ENCODE measurements around the gene MCF2L2.
A peak's percentile ranks its signal among the peaks of the same experiment; 100 is the strongest.
"Not testable (repeated sequence)": the region's sequence is repeated elsewhere in the genome, so short reads cannot be mapped to it uniquely, and the experiment has no call there.

MCF2L2 gene

GRCh38 chr3:183443395-183444385 is 15.3 kb upstream of the MCF2L2 start:
- no peak for DNase-seq (ENCODE audit: extremely low read depth in 1 of 2, low read depth in 1 of 2)

- DNase-seq (ENCODE audit: extremely low read depth in 1 of 2, low read depth in 1 of 2), result no peak
Measured at GRCh38 chr3:183442994-183443393, 14.6 kb upstream of the MCF2L2 start.

GRCh38 chr3:183440521-183440920 is 12.1 kb upstream of the MCF2L2 start:
- not testable (repeated sequence) for DNase-seq (ENCODE audit: extremely low read depth in 1 of 2, low read depth in 1 of 2)

DNA sequence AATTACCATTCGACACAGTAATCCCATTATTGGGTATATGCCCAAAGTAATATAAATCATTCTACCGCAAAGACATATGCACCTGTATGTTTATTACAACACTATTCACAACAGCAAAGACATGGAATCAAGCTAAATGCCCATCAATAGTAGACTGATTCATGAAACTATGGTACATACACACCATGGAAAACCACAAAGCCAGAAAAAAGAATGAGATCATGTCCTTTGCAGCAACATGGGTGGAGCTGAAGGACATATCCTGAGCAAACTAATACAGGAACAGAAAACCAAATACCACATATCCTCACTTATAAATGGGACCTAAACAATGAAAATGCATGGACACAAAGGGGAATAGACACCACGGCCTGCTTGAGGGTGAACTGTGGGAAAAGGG is 11.1 kb upstream of the MCF2L2 start:
- DNase-seq (ENCODE audit: extremely low read depth in 1 of 2, low read depth in 1 of 2), result no peak

- DNase-seq (ENCODE audit: extremely low read depth in 1 of 2, low read depth in 1 of 2), result no peak
Measured at GRCh38 chr3:183438735-183439134, 10.3 kb upstream of the MCF2L2 start.

DNA sequence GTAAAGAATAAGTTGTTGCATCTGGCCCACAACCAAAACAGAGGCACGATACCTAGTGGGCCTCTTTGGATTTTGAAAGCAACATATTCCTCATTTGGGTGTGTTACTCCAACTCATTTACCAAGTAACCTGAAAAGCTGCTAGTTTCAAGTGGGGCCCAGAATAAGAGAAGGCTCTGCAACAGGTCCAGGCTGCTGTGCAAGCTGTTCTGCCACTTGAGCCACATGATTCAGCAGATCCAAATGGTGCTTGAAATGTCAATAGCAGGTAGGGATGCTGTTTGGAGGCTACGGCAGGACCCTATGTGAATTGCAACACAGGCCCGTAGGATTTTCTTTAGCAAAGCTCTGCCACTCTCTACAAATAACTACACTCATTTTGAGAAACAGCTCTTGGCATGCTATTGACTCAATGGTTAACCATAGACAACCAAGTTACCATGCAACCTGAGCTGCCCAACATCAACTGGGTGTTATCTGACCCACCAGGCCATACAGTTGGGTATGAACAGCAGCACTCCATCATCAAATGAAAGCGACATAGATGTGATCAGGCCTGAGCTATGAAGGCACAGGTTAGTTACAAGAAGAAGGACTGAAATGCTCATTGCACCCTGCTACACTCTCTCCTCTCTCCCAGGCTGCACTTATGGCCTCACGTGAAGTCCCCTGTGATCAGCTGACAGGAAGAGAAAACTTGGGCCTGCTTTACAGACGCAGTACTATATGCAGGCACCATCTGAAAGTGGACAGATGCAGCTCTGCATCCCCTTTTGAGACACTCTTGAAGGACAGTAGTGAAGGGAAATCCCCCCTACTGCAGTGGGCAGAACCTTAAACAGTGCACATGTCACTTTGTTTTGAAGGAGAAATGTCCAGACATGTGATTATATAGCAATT is 9.5 kb upstream of the MCF2L2 start:
- no peak for DNase-seq (ENCODE audit: extremely low read depth in 1 of 2, low read depth in 1 of 2)

DNA sequence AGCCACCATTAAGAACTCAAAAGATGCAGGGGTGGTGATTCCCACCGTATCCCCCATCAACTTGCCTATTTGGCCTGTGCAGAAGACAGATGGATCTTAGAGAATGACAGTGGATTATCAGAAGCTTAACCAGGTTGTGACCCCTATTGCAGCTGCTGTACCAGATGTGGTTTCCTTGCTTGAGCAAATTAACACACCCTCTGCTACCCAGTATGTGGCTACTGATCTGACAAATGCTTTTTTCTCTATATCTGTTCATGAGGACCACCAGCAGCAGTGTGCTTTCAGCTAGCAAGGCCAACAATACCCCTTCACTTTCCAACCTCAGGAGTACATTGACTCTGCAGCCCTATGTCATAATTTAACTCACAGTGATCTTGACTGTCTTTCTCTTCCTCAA is 8.6 kb upstream of the MCF2L2 start:
- no peak for DNase-seq (ENCODE audit: extremely low read depth in 1 of 2, low read depth in 1 of 2)

DNA sequence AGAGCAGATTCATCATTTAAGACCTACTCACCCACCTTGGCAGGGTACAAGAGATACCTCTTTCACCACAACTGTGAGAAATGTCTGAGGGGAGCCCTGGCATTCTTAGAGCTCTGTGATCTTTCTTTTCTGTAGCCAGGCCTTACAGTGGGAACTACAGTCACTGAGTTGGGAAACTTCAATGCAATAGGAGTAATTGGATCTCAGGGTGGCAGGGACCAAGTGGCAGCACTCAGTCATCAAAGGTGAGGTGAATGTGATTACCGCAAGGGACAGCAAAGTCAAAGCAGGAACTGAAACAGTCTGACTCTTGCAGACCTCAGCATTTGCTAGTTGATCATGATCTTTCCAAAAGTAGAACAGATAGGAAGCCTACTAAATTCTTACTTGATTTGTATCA is 7.2 kb upstream of the MCF2L2 start:
- DNase-seq (ENCODE audit: extremely low read depth in 1 of 2, low read depth in 1 of 2), result no peak

DNA sequence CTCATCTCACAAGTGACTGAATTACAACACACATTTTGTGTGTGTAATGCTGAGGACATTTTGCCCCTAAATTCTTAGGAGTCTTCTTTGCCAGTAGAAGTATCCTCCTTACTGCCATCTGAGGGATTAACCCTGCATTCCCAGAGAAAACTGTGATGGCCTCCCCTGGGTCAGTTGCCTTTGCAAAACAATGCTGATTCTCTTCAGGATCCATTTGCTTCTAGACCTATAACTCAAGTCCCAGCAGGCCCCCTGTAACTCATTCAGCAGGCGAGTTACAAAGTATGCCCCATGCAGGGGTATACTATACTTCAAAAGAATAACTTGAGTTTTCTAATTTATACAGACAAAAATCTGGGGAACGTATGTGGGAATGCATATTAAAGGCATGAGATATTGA is 6.6 kb upstream of the MCF2L2 start:
- DNase-seq (ENCODE audit: extremely low read depth in 1 of 2, low read depth in 1 of 2), result no peak

DNA sequence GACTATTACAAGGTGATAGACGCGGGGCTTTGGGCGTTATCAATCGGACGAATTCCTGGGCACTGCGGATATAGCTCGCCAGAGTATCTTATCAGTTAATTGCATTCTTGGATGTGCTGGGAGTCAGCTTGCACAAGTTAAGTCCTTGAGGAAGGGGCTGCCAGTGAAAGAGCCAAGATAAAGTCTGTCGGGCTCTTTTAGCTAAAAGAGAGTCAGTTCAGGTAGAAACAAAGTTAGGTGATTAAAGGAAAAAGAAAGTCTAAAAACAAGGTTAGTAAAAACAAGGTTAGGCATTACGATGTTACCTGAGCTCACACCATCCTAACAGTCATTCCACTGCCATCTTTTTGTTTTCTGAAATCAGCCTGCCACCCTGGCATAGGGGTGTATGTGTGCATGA is 6.1 kb upstream of the MCF2L2 start:
- no peak for DNase-seq (ENCODE audit: extremely low read depth in 1 of 2, low read depth in 1 of 2)

DNA sequence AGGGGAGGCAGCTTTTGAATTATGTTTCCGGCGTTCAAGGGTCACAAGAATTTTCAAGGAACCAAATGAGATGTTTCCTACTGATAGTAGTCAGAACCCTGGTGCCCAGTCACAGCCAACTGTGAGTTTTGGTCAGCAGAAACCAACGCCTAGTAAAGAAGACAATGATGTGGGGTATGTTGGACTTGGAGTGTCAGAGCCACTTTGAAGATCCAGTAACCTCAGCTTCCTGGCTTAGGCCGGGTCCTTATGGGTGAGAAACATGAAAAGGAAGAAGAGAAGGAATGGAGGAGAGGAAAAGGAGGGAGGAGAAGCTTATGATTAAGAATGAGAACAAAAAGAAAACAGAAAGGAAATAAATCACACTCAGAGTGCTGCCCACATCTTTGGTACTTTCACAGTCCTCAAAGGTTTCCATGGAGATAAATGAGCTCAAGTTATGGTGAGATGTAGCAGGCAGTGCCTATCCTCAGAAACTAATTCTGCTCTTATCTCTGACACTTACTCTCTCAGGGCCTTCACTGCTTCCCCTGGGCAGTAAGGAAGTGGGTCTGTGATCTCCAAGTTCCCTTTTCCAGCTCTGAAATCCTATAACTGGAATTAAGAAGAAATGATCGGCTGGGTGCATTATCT is 2.0 kb upstream of the MCF2L2 start:
- no peak for DNase-seq (ENCODE audit: extremely low read depth in 1 of 2, low read depth in 1 of 2)

GRCh38 chr3:183427876-183428446 is 458 bp downstream of the MCF2L2 start:
- DNase-seq (ENCODE audit: extremely low read depth in 1 of 2, low read depth in 1 of 2), result peak in 1 of 2 donors; percentile 8

DNA sequence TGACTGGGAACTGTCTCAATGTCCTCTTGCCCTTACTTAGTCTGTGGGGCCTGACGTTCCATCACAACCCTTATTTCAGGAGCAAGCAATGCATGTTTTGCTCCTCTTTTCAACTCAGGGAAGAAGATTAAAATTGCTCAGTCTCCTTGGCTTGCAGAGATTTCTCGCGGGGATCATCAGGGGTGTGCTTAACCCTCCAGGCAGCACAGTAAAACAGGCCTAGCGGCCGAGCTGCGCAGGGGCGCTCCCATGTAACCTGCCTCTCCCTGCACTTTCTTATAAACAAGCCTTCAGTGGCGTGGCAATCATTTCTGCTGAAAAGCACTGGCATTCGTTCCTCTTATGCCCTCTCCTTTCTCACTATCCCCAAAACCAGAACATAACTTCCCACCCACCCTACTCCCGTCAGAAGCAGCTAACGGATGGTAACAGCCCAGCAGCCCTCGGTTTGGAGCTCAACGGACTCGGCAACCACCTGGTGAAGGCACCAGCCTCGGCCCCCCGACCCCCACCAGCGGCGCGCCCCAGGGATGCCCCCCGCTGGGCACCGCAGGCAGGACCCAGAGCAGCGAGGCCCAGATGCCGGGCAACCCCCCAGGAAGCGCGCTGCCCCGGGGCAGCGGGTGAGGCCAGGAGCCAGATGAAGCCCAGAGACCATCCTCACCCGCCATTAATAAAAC is 1.1 kb downstream of the MCF2L2 start:
- DNase-seq (ENCODE audit: extremely low read depth in 1 of 2, low read depth in 1 of 2), result no peak

DNA sequence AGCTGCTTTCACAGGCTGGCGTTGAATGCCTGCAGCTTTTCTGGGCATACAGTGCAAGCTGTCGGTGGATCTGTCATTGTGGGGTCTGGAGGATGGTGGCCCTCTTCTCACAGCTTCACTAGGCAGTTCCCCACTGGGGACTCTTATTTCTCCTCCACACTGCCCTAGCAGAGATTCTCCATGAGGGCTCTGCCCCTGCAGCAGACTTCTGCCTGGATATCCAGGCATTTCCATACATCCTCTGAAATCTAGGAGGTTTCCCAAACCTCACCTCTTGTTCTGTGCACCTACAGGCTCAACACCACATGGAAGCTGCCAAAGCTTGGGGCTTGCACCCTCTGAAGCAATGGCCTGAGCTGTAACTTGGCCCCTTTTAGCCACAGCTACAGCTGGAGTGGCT is 9.6 kb downstream of the MCF2L2 start:
- DNase-seq (ENCODE audit: extremely low read depth in 1 of 2, low read depth in 1 of 2), result not testable (repeated sequence)

- no peak for DNase-seq (ENCODE audit: extremely low read depth in 1 of 2, low read depth in 1 of 2)
Measured at GRCh38 chr3:183411216-183411922, 17.1 kb downstream of the MCF2L2 start.

- DNase-seq (ENCODE audit: extremely low read depth in 1 of 2, low read depth in 1 of 2), result no peak
Measured at GRCh38 chr3:183410759-183411158, 17.7 kb downstream of the MCF2L2 start.

GRCh38 chr3:183410280-183410679 is 18.1 kb downstream of the MCF2L2 start:
- DNase-seq (ENCODE audit: extremely low read depth in 1 of 2, low read depth in 1 of 2), result no peak

- DNase-seq (ENCODE audit: extremely low read depth in 1 of 2, low read depth in 1 of 2), result no peak
Measured at GRCh38 chr3:183409219-183409618, 19.2 kb downstream of the MCF2L2 start.

GRCh38 chr3:183401678-183402077 is 26.7 kb downstream of the MCF2L2 start:
- no peak for DNase-seq (ENCODE audit: extremely low read depth in 1 of 2, low read depth in 1 of 2)

DNA sequence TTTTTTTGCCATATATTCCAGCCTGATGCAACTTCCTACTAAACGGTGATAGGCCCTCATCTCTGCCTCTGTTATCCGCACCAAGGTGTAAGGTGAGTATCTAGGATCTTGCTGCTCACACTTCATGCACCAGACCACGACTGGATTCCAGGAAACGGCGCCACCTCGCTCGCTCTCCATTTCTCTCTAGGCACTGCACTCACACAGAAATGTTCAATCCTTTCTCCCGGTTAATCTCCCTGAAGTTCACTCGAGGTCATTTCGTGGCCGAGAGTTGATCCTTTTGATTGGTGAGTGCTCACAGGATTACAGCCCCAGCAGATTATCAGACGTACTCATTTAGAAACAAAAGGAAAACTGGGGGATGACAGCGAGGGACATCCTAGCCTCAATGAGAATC is 28.1 kb downstream of the MCF2L2 start:
- no peak for DNase-seq (ENCODE audit: extremely low read depth in 1 of 2, low read depth in 1 of 2)

Measured in activated CD8-positive, alpha-beta memory T cell treated with anti-CD3 and anti-CD28 coated beads for 1 hour (primary cell).